Measurements from ENCODE around the gene LPO. TPM values are rescaled to one million over a fixed set of nuclear protein-coding genes. Genes with fewer than 3 reads are reported as not detected.

The LPO gene
- total RNA-seq, 1 donor from 2014 or later: not detected

- no peak for DNase-seq (ENCODE audit: low spot score in 2 of 2)
These were observed 14.7 kb downstream of the LPO start for GRCh38 chr17:58253082-58253481.

GRCh38 chr17:58254803-58255202, 16.4 kb downstream of the LPO start:
- no peak for DNase-seq (ENCODE audit: low spot score in 2 of 2)
- no peak for FAIRE-seq

More at GRCh38 chr17:58253082-58253481, 14.7 kb downstream of the LPO start:
- FAIRE-seq: no peak

- no peak for FAIRE-seq
- no peak for DNase-seq (ENCODE audit: low spot score in 2 of 2)
These were observed 23.8 kb downstream of the LPO start for GRCh38 chr17:58262149-58262548.

- DNase-seq (ENCODE audit: low spot score in 2 of 2) (no peak), FAIRE-seq (no peak)
These were observed 25.4 kb downstream of the LPO start for GRCh38 chr17:58263773-58264172.

GRCh38 chr17:58264407-58265103, 26.2 kb downstream of the LPO start:
- DNase-seq (ENCODE audit: low spot score in 2 of 2): no peak
- no peak for FAIRE-seq

- FAIRE-seq (no peak), DNase-seq (ENCODE audit: low spot score in 2 of 2) (no peak)
These were observed 26.9 kb downstream of the LPO start for GRCh38 chr17:58265271-58265670.

GRCh38 chr17:58265902-58266875, 27.8 kb downstream of the LPO start:
- no peak for DNase-seq (ENCODE audit: low spot score in 2 of 2)

GRCh38 chr17:58267347-58268324, 29.3 kb downstream of the LPO start:
- FAIRE-seq: no peak
- DNase-seq (ENCODE audit: low spot score in 2 of 2): no peak

More at GRCh38 chr17:58265902-58266875, 27.8 kb downstream of the LPO start:
- FAIRE-seq: no peak

- FAIRE-seq: no peak
- no peak for DNase-seq (ENCODE audit: low spot score in 2 of 2)
These were observed 29.9 kb downstream of the LPO start for GRCh38 chr17:58268326-58268725.

- DNase-seq (ENCODE audit: low spot score in 2 of 2): no peak
- FAIRE-seq: no peak
These were observed 30.6 kb downstream of the LPO start for GRCh38 chr17:58268774-58269556.

GRCh38 chr17:58269557-58270291, 31.3 kb downstream of the LPO start:
- FAIRE-seq (no peak), DNase-seq (ENCODE audit: low spot score in 2 of 2) (no peak)

- FAIRE-seq (no peak), DNase-seq (ENCODE audit: low spot score in 2 of 2) (no peak)
These were observed 32.3 kb downstream of the LPO start for GRCh38 chr17:58270476-58271215.

GRCh38 chr17:58271216-58271931, 33.0 kb downstream of the LPO start:
- FAIRE-seq: no peak
- DNase-seq (ENCODE audit: low spot score in 2 of 2): no peak

GRCh38 chr17:58272367-58273280, 34.2 kb downstream of the LPO start:
- DNase-seq (ENCODE audit: low spot score in 2 of 2) (no peak), FAIRE-seq (no peak)

- no peak for FAIRE-seq
- DNase-seq (ENCODE audit: low spot score in 2 of 2): no peak
These were observed 35.2 kb downstream of the LPO start for GRCh38 chr17:58273453-58274104.

GRCh38 chr17:58275417-58275816, 37.0 kb downstream of the LPO start:
- DNase-seq (ENCODE audit: low spot score in 2 of 2) (no peak), FAIRE-seq (no peak)
